Gastroesophageal sphincter (tissue), 3 donors: ENCODE data around the gene RNF4.

Experiments used
- EP300 ChIP-seq: sonication (generic); formaldehyde crosslinking; IDR thresholded peaks from one replicate; pipeline ENCODE4 v1.6.1; 2017; ENCODE audit warnings: antibody characterized with exemption, mild to moderate bottlenecking
- POLR2A ChIP-seq, 2 donors: fragments of 450-650 bp; IDR thresholded peaks; one replicate each; pipeline ENCODE4 v1.6.1; 2017; ENCODE audit warnings: antibody characterized with exemption in 2 of 2, mild to moderate bottlenecking in 2 of 2, moderate library complexity in 1 of 2
- TF ChIP-seq, protein P1 (sequence below), 4 experiments: fragments of 200-600 bp in 2 of 4; fragments of 450-650 bp in 2 of 4; sonication (generic) in 1 of 4; IDR thresholded peaks; one replicate each; pipeline ENCODE4 v1.5.1; 2017 to 2019; ENCODE audit warnings: antibody characterized with exemption in 4 of 4, mild to moderate bottlenecking in 2 of 4, moderate library complexity in 2 of 4

DNA sequence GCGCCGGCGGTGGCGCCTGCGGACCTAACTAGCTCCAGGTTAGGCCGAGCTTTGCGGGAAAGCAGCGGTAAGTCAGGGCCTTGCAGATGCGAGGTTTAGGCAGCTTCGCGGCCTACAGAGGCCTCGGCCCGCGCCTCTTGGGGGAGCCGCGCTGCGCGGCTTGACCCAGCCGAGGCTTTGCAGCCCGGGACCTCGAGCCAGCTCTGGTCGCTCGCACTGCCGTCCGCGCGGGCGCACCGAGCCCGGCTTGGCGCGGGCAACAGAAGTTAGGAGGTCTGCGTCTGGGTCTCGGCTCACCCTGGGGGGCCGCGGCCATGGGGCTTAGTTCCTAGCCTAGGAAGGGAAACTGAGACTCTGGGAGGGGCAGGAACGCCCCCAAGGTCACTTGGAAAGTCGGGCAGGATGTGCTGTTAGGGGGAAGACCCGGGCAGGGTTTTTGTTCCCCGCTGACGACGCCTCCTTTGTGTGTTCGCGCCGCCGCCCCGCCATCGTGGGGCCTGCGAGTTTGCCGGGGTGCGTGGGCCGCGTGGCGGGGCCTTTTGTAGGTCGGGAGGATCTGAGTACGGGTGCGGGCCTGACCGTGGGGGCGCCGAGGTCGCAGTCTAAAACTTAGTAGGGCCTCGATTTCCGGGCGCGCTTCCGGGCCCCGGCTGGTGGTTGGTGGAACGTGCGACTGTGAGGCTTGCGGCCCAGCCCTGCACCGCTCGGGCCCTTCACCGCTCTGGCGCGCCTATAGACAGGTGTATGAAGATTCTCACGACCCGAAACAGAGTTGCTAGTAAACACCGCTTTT, 482 bp downstream of the RNF4 start:
- TF ChIP-seq, protein P1, sequence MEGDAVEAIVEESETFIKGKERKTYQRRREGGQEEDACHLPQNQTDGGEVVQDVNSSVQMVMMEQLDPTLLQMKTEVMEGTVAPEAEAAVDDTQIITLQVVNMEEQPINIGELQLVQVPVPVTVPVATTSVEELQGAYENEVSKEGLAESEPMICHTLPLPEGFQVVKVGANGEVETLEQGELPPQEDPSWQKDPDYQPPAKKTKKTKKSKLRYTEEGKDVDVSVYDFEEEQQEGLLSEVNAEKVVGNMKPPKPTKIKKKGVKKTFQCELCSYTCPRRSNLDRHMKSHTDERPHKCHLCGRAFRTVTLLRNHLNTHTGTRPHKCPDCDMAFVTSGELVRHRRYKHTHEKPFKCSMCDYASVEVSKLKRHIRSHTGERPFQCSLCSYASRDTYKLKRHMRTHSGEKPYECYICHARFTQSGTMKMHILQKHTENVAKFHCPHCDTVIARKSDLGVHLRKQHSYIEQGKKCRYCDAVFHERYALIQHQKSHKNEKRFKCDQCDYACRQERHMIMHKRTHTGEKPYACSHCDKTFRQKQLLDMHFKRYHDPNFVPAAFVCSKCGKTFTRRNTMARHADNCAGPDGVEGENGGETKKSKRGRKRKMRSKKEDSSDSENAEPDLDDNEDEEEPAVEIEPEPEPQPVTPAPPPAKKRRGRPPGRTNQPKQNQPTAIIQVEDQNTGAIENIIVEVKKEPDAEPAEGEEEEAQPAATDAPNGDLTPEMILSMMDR (IDR thresholded peaks at IDR 0.05), result no peak
- TF ChIP-seq EP300 (no peak), POLR2A (IDR thresholded peaks at IDR 0.05) (no peak)
